ENCODE results near the gene SERPINA9. TPM values are rescaled to one million over a fixed set of nuclear protein-coding genes. Genes with fewer than 3 reads are reported as not detected.
"Not testable (repeated sequence)": the region's sequence is repeated elsewhere in the genome, so short reads cannot be mapped to it uniquely, and the experiment has no call there.

Gene SERPINA9
- total and polyA plus RNA-seq, 4 experiments from 2014 or later = not detected

GRCh38 chr14:94515856-94516255, 39.9 kb upstream of the SERPINA9 start:
- Mint-ChIP-seq H3K36me3 (no peaks in the 10 kb centered on the region), H3K27me3 (peaks cover 5 to 6% of the 10 kb centered on the region in 2 donors), H3K9me3 (peaks cover 0 to 11% (median 5%) of the 10 kb centered on the region in 8 donors), H3K27ac (no peak overlapping the region), H3K4me3 (no peak overlapping the region), H3K4me1 (peaks cover 0 to 5% (median 0%) of the 10 kb centered on the region in 4 donors)
- H3K9me3 ChIP-seq (ENCODE audit: control insufficient read depth in 1 of 2, low read length in 2 of 2) = no peaks in the 10 kb centered on the region
- ChIA-PET POLR2A (ENCODE audit: partially characterized antibody) (no interaction called here), CTCF (ENCODE audit: partially characterized antibody) (no interaction called here)
- no peak overlapping the region for H3K4me3 ChIP-seq (ENCODE audit: low read length in 2 of 2)
- no peaks in the 10 kb centered on the region for H3K4me1 ChIP-seq (ENCODE audit: insufficient read depth, low read length)
- H3K36me3 ChIP-seq (ENCODE audit: insufficient read depth, low read length) = no peaks in the 10 kb centered on the region
- DNase-seq = no peak
- intact Hi-C loops (cut with micrococcal nuclease) = no loop called here
- H3K27me3 ChIP-seq (ENCODE audit: insufficient read depth, low read length) = no peaks in the 10 kb centered on the region
- H3K27ac ChIP-seq (ENCODE audit: low read depth, low read length) = no peak overlapping the region

GRCh38 chr14:94515426-94515825, 39.4 kb upstream of the SERPINA9 start:
- Mint-ChIP-seq H3K4me3 (no peak overlapping the region), H3K27ac (no peak overlapping the region), H3K4me1 (peaks cover 0 to 5% (median 0%) of the 10 kb centered on the region in 4 donors), H3K27me3 (peaks cover 5 to 6% of the 10 kb centered on the region in 2 donors), H3K36me3 (no peaks in the 10 kb centered on the region), H3K9me3 (peaks cover 0 to 11% (median 5%) of the 10 kb centered on the region in 8 donors)
- Histone ChIP-seq H3K4me3 (ENCODE audit: low read length in 2 of 2) (no peak overlapping the region), H3K36me3 (ENCODE audit: insufficient read depth, low read length) (no peaks in the 10 kb centered on the region), H3K9me3 (ENCODE audit: control insufficient read depth in 1 of 2, low read length in 2 of 2) (no peaks in the 10 kb centered on the region), H3K27ac (ENCODE audit: low read depth, low read length) (no peak overlapping the region), H3K27me3 (ENCODE audit: insufficient read depth, low read length) (no peaks in the 10 kb centered on the region), H3K4me1 (ENCODE audit: insufficient read depth, low read length) (no peaks in the 10 kb centered on the region)
- intact Hi-C loops (cut with micrococcal nuclease) = no loop called here
- POLR2A ChIA-PET (ENCODE audit: partially characterized antibody) = no interaction called here
- CTCF ChIA-PET (ENCODE audit: partially characterized antibody) = no interaction called here
- DNase-seq = no peak

GRCh38 chr14:94514351-94514750, 38.4 kb upstream of the SERPINA9 start:
- intact Hi-C loops (cut with micrococcal nuclease) = no loop called here
- ChIA-PET POLR2A (ENCODE audit: partially characterized antibody) (no interaction called here), CTCF (ENCODE audit: partially characterized antibody) (no interaction called here)

GRCh38 chr14:94510481-94510880, 34.5 kb upstream of the SERPINA9 start:
- H3K27me3 ChIP-seq (ENCODE audit: insufficient read depth, low read length); H3K4me3 ChIP-seq (ENCODE audit: low read length in 2 of 2); H3K36me3 Mint-ChIP-seq; POLR2A ChIA-PET (ENCODE audit: partially characterized antibody); DNase-seq; H3K4me3 Mint-ChIP-seq; H3K27ac Mint-ChIP-seq; H3K4me1 Mint-ChIP-seq; H3K9me3 ChIP-seq (ENCODE audit: control insufficient read depth in 1 of 2, low read length in 2 of 2); H3K4me1 ChIP-seq (ENCODE audit: insufficient read depth, low read length); H3K9me3 Mint-ChIP-seq; H3K36me3 ChIP-seq (ENCODE audit: insufficient read depth, low read length); intact Hi-C loops (cut with micrococcal nuclease); CTCF ChIA-PET (ENCODE audit: partially characterized antibody); H3K27ac ChIP-seq (ENCODE audit: low read depth, low read length): not testable (repeated sequence)
- H3K27me3 Mint-ChIP-seq = peaks cover 12 to 16% of the 10 kb centered on the region in 2 donors

More at GRCh38 chr14:94514351-94514750, 38.4 kb upstream of the SERPINA9 start:
- no peaks in the 10 kb centered on the region for H3K4me1 ChIP-seq (ENCODE audit: insufficient read depth, low read length)
- no peaks in the 10 kb centered on the region for H3K36me3 ChIP-seq (ENCODE audit: insufficient read depth, low read length)
- no peaks in the 10 kb centered on the region for H3K9me3 ChIP-seq (ENCODE audit: control insufficient read depth in 1 of 2, low read length in 2 of 2)
- Mint-ChIP-seq H3K27me3 (peaks cover 5 to 6% of the 10 kb centered on the region in 2 donors), H3K4me1 (peaks cover 0 to 2% (median 0%) of the 10 kb centered on the region in 4 donors), H3K4me3 (no peak overlapping the region), H3K9me3 (peaks cover 0 to 5% (median 3%) of the 10 kb centered on the region in 8 donors), H3K36me3 (no peaks in the 10 kb centered on the region), H3K27ac (no peak overlapping the region)
- H3K4me3 ChIP-seq (ENCODE audit: low read length in 2 of 2) = no peak overlapping the region
- no peaks in the 10 kb centered on the region for H3K27me3 ChIP-seq (ENCODE audit: insufficient read depth, low read length)
- no peak for DNase-seq
- no peak overlapping the region for H3K27ac ChIP-seq (ENCODE audit: low read depth, low read length)

- intact Hi-C loops (cut with micrococcal nuclease) = no loop called here
- no peaks in the 10 kb centered on the region for H3K36me3 Mint-ChIP-seq
- ChIA-PET CTCF (ENCODE audit: partially characterized antibody) (no interaction called here), POLR2A (ENCODE audit: partially characterized antibody) (no interaction called here)
- peaks cover 7 to 19% of the 10 kb centered on the region in 2 donors for H3K27me3 Mint-ChIP-seq
- H3K27ac Mint-ChIP-seq = no peak within 1 kb of the TSS
- Histone ChIP-seq H3K4me1 (ENCODE audit: insufficient read depth, low read length) (no peaks in the 10 kb centered on the region), H3K36me3 (ENCODE audit: insufficient read depth, low read length) (no peaks in the 10 kb centered on the region), H3K27me3 (ENCODE audit: insufficient read depth, low read length) (no peaks in the 10 kb centered on the region), H3K27ac (ENCODE audit: low read depth, low read length) (no peak within 1 kb of the TSS), H3K9me3 (ENCODE audit: control insufficient read depth in 1 of 2, low read length in 2 of 2) (no peaks in the 10 kb centered on the region), H3K4me3 (ENCODE audit: low read length in 2 of 2) (no peak within 1 kb of the TSS)
- no peak within 1 kb of the TSS for H3K4me3 Mint-ChIP-seq
- no peaks in the 10 kb centered on the region for H3K4me1 Mint-ChIP-seq
- peaks cover 0 to 2% (median 0%) of the 10 kb centered on the region in 8 donors for H3K9me3 Mint-ChIP-seq
- no peak for DNase-seq
Observed at GRCh38 chr14:94509356-94509755, 33.4 kb upstream of the SERPINA9 start, which contains the start of gene SERPINA12. Gene SERPINA12 (minus strand): TSS chr14:94509469. CDS start chr14:94498397, 11,072 bp downstream.

GRCh38 chr14:94505641-94506040, 29.6 kb upstream of the SERPINA9 start:
- POLR2A ChIA-PET (ENCODE audit: partially characterized antibody) = no interaction called here
- H3K36me3 Mint-ChIP-seq = no peaks in the 10 kb centered on the region
- intact Hi-C loops (cut with micrococcal nuclease) = no loop called here

GRCh38 chr14:94505206-94505605, 29.2 kb upstream of the SERPINA9 start:
- H3K4me1 ChIP-seq (ENCODE audit: insufficient read depth, low read length) = no peaks in the 10 kb centered on the region
- Mint-ChIP-seq H3K27ac (no peak overlapping the region), H3K27me3 (peaks cover 9 to 18% of the 10 kb centered on the region in 2 donors), H3K9me3 (peaks cover 0 to 2% (median 0%) of the 10 kb centered on the region in 8 donors), H3K4me3 (no peak overlapping the region), H3K4me1 (no peaks in the 10 kb centered on the region), H3K36me3 (no peaks in the 10 kb centered on the region)
- DNase-seq = no peak
- H3K9me3 ChIP-seq (ENCODE audit: control insufficient read depth in 1 of 2, low read length in 2 of 2) = no peaks in the 10 kb centered on the region
- CTCF ChIA-PET (ENCODE audit: partially characterized antibody) = no interaction called here
- intact Hi-C loops (cut with micrococcal nuclease) = no loop called here
- no peaks in the 10 kb centered on the region for H3K27me3 ChIP-seq (ENCODE audit: insufficient read depth, low read length)
- H3K36me3 ChIP-seq (ENCODE audit: insufficient read depth, low read length) = no peaks in the 10 kb centered on the region
- no peak overlapping the region for H3K4me3 ChIP-seq (ENCODE audit: low read length in 2 of 2)
- POLR2A ChIA-PET (ENCODE audit: partially characterized antibody) = no interaction called here
- no peak overlapping the region for H3K27ac ChIP-seq (ENCODE audit: low read depth, low read length)

More at GRCh38 chr14:94505641-94506040, 29.6 kb upstream of the SERPINA9 start:
- no peak overlapping the region for H3K27ac ChIP-seq (ENCODE audit: low read depth, low read length)
- no peak for DNase-seq
- no peak overlapping the region for H3K4me3 ChIP-seq (ENCODE audit: low read length in 2 of 2)
- H3K4me1 Mint-ChIP-seq = no peaks in the 10 kb centered on the region
- H3K27me3 Mint-ChIP-seq = peaks cover 9 to 18% of the 10 kb centered on the region in 2 donors
- CTCF ChIA-PET (ENCODE audit: partially characterized antibody) = no interaction called here
- no peaks in the 10 kb centered on the region for H3K9me3 ChIP-seq (ENCODE audit: control insufficient read depth in 1 of 2, low read length in 2 of 2)
- H3K27ac Mint-ChIP-seq = no peak overlapping the region
- no peaks in the 10 kb centered on the region for H3K36me3 ChIP-seq (ENCODE audit: insufficient read depth, low read length)
- no peaks in the 10 kb centered on the region for H3K4me1 ChIP-seq (ENCODE audit: insufficient read depth, low read length)
- H3K27me3 ChIP-seq (ENCODE audit: insufficient read depth, low read length) = no peaks in the 10 kb centered on the region
- H3K4me3 Mint-ChIP-seq = no peak overlapping the region
- H3K9me3 Mint-ChIP-seq = peaks cover 0 to 2% (median 0%) of the 10 kb centered on the region in 8 donors
